Fibroblast of lung (primary cell): Measurements from ENCODE around the gene CRYBB1.

ENCODE experiments used
- EZH2 ChIP-seq: IDR thresholded peaks from 2 replicates; pipeline ENCODE4 v1.5.1; 2012; ENCODE audit warnings: low read length, control low read depth, mild to moderate bottlenecking; ENCODE audit errors: missing control alignments
- TF ChIP-seq, protein P1 (sequence below), 2 donors: IDR thresholded peaks in 1 of 2; conservative IDR thresholded peaks in 1 of 2; 1 replicate in 1 of 2; 2 replicates in 1 of 2; pipeline ENCODE4 v1.5.1; 2011 to 2012; ENCODE audit warnings: low read length in 2 of 2, control low read depth in 1 of 2, inconsistent platforms in 1 of 2, low read depth in 1 of 2, mild to moderate bottlenecking in 1 of 2

DNA sequence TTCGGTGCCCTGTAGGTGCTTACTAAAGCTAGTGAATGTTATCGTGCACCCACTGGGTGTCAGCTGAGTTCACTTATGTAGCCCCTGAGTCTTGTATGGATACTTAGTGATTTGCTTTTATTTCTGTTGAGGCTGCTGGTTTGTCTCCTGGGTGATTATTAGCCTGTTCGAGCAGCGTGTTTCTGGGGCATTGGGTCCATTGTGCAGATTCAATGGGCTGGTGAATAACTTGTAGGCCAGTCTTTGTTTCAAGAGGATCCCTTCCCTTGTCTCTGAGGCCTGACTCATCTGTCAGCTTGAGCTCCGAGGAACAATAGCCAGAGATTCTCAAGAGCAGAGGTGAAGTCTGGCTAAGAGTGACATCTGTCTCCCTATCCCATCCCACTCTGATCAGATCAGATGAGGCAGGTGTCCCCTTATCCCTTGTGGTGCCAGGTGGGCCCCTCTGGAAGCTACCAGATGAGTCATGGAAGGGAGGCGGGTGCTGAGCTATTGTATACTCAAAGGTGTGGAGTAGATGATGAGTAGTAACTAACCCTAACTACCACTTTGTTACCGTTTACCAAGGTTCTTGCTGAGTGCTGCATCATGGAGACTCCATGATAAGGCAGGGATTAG, 43.2 kb upstream of the CRYBB1 start:
- TF ChIP-seq, protein P1, sequence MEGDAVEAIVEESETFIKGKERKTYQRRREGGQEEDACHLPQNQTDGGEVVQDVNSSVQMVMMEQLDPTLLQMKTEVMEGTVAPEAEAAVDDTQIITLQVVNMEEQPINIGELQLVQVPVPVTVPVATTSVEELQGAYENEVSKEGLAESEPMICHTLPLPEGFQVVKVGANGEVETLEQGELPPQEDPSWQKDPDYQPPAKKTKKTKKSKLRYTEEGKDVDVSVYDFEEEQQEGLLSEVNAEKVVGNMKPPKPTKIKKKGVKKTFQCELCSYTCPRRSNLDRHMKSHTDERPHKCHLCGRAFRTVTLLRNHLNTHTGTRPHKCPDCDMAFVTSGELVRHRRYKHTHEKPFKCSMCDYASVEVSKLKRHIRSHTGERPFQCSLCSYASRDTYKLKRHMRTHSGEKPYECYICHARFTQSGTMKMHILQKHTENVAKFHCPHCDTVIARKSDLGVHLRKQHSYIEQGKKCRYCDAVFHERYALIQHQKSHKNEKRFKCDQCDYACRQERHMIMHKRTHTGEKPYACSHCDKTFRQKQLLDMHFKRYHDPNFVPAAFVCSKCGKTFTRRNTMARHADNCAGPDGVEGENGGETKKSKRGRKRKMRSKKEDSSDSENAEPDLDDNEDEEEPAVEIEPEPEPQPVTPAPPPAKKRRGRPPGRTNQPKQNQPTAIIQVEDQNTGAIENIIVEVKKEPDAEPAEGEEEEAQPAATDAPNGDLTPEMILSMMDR (conservative IDR thresholded peaks at IDR 0.05 in 1 of 2, IDR thresholded peaks at IDR 0.05 in 1 of 2; ENCODE audit: low read depth in 1 of 2, low read length in 2 of 2): no peak
- TF ChIP-seq EZH2: no peak
